Heart left ventricle (tissue), 16 donors: ENCODE data around the gene SIGLEC8. TPM values are rescaled to one million over a fixed set of nuclear protein-coding genes. Genes with fewer than 3 reads are reported as not detected.

Experiments used
- ATAC-seq, 4 donors: fragments of 200-7000 bp; cut with Tn5 transposase; one replicate each; pipeline ENCODE4 v1.9.1; 2020 to 2022; ENCODE audit warnings: moderate library complexity in 4 of 4, mild to moderate bottlenecking in 3 of 4, moderate number of reproducible peaks in 1 of 4
- DNase-seq, 5 donors: peaks; one replicate each; pipeline ENCODE4 v3.0.0-alpha.2; 2020
- H3K27ac ChIP-seq, 12 donors: fragments of 200-600 bp; sonication (generic) in 4 of 12; one replicate each; pipeline versions ENCODE4 v1.5.0 to v1.8.0; 2016 to 2022; ENCODE audit warnings: mild to moderate bottlenecking in 2 of 12
- H3K27me3 ChIP-seq, 9 donors: fragments of 200-600 bp; sonication (generic) in 2 of 9; one replicate each; pipeline versions ENCODE4 v1.5.1 to v1.8.0; 2016 to 2022; ENCODE audit warnings: mild to moderate bottlenecking in 3 of 9
- H3K36me3 ChIP-seq, 9 donors: fragments of 200-600 bp; sonication (generic) in 2 of 9; one replicate each; pipeline versions ENCODE4 v1.5.0 to v1.8.0; 2018 to 2022; ENCODE audit warnings: mild to moderate bottlenecking in 2 of 9
- H3K4me1 ChIP-seq, 12 donors: fragments of 200-600 bp; sonication (generic) in 4 of 12; one replicate each; pipeline versions ENCODE4 v1.5.0 to v1.8.0; 2016 to 2022; ENCODE audit warnings: mild to moderate bottlenecking in 3 of 12
- H3K4me3 ChIP-seq, 12 donors: fragments of 200-600 bp; sonication (generic) in 4 of 12; one replicate each; pipeline versions ENCODE4 v1.5.0 to v1.8.0; 2017 to 2022; ENCODE audit warnings: mild to moderate bottlenecking in 9 of 12, moderate library complexity in 4 of 12
- H3K9me3 ChIP-seq, 12 donors: fragments of 200-600 bp; sonication (generic) in 4 of 12; one replicate each; pipeline versions ENCODE4 v1.5.0 to v1.8.0; 2016 to 2022; ENCODE audit warnings: mild to moderate bottlenecking in 1 of 12
- POLR2A ChIP-seq, 2 donors: fragments of 450-650 bp; IDR thresholded peaks; one replicate each; pipeline ENCODE4 v1.6.1; 2017; ENCODE audit warnings: antibody characterized with exemption in 2 of 2, mild to moderate bottlenecking in 2 of 2, moderate library complexity in 2 of 2
- WGBS, 4 donors: extraction: QIAGEN DNeasy Blood & Tissue Kit in 2 of 4; methylation state at CpG; one replicate each; pipeline versions ENCODE4 v1.1.5 to v1.1.7; 2013 to 2018; 5-methylcytosine and 5-hydroxymethylcytosine counted together
- intact Hi-C, 10 donors: fragments of 100-400 bp; cut with DNase I; formaldehyde crosslinking; loops; one replicate each; pipeline versions ENCODE4 v1.11.1 to v1.14.2; 2022
- polyA plus RNA-seq, 2 donors: library from polyadenylated mRNA; stranded (reverse); fragments of 200-250 nt; gene quantifications; one replicate each; pipeline ENCODE4 v1.2.3, GENCODE V29; 2013
- total RNA-seq, 9 donors: library from RNA; depleted of rRNA in 2 of 9; stranded (reverse); fragments of >200 nt in 2 of 9; fragmentation: NEBNext Ultra II Directional in 3 of 9; extraction: Animal tissue kit (Norgen Biotek cat#: 25700) in 3 of 9; gene quantifications; one replicate each; pipeline versions ENCODE4 v1.1.0 to v1.2.4, GENCODE V29; 2016 to 2023
- TF ChIP-seq, protein P1 (sequence below), 12 donors: fragments of 200-600 bp; sonication (generic) in 4 of 12; IDR thresholded peaks; one replicate each; pipeline versions ENCODE4 v1.5.0 to v1.8.0; 2018 to 2022; ENCODE audit warnings: antibody characterized with exemption in 12 of 12, mild to moderate bottlenecking in 5 of 12
- donor health status: ischemic (EF 13 %, LVEDD 7.1; RV severe dilation, severe dysfunction).
- donor health status: healthy with polysubstance abuse.
- donor health status: DM: no; HTN: yes; CAD: no.
- donor health status: DM: no; HTN: no; CAD: no.
- donor health status: ischemic (EF 25% LVEDD 6.9; RV normal size, moderate dysfunction).
- donor health status: ischemic (EF 25% LVEDD 5.7; RV mildly dilated, moderate dysfunction).
- donor health status: healthy.
- donor health status: DM: yes; HTN: yes; CAD: no.
- donor health status: ischemic (EF 35%, LVEDD 5.7; RV mildly dilated, moderate dysfunction).
- donor health status: nonischemic (EF 11% LVEDD 7.7; RV severe dilation, severe dysfunction).
- donor health status: DM: yes; HTN: yes; CAD: no.
- donor health status: PGD.
- donor health status: ischemic (EF 29% LVEDD 5.4; RV normal size, mild dysfunction).
- donor health status: nonischemic (EF 23%, LVEDD 6.1; RV moderate dilation, normal function).

SIGLEC8 gene
- total and polyA plus RNA-seq, 11 donors, result 0.12 to 0.48 TPM; not detected in 9

DNA sequence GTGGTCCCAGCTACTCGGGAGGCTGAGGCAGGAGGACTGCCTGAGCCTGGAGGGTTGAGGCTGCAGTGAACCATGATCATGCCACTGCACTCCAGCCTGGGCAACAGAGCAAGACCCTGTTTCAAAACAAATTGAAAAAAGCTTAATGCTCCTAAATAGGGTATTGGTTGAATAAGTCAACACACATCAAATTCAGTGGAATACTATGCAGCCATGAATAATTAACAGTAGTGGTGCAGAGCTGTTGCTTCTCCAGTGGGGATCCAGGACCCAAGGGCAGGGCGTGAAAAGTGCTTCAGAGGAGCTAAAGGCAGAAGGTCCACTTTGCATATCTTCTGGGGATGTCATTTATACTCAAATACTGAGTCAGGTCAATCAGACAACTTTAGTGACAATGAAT, 18.2 kb downstream of the SIGLEC8 start:
- WGBS, 4 donors, result 59 to 69% (median 65%) methylated on average over 2 of the region's 2 CpGs
- intact Hi-C loops, result no loop called here
- Histone ChIP-seq H3K36me3 (no peaks in the 10 kb centered on the region), H3K27me3 (peaks cover 0 to 71% (median 16%) of the 10 kb centered on the region in 9 donors), H3K27ac (no peak overlapping the region), H3K4me1 (peaks cover 0 to 21% (median 0%) of the 10 kb centered on the region in 12 donors), H3K4me3 (no peak overlapping the region), H3K9me3 (no peaks in the 10 kb centered on the region)
- TF ChIP-seq, protein P1, sequence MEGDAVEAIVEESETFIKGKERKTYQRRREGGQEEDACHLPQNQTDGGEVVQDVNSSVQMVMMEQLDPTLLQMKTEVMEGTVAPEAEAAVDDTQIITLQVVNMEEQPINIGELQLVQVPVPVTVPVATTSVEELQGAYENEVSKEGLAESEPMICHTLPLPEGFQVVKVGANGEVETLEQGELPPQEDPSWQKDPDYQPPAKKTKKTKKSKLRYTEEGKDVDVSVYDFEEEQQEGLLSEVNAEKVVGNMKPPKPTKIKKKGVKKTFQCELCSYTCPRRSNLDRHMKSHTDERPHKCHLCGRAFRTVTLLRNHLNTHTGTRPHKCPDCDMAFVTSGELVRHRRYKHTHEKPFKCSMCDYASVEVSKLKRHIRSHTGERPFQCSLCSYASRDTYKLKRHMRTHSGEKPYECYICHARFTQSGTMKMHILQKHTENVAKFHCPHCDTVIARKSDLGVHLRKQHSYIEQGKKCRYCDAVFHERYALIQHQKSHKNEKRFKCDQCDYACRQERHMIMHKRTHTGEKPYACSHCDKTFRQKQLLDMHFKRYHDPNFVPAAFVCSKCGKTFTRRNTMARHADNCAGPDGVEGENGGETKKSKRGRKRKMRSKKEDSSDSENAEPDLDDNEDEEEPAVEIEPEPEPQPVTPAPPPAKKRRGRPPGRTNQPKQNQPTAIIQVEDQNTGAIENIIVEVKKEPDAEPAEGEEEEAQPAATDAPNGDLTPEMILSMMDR (IDR thresholded peaks at IDR 0.05), result no peak
- TF ChIP-seq POLR2A (IDR thresholded peaks at IDR 0.05), result no peak
- no peak for DNase-seq
- no peak for ATAC-seq

DNA sequence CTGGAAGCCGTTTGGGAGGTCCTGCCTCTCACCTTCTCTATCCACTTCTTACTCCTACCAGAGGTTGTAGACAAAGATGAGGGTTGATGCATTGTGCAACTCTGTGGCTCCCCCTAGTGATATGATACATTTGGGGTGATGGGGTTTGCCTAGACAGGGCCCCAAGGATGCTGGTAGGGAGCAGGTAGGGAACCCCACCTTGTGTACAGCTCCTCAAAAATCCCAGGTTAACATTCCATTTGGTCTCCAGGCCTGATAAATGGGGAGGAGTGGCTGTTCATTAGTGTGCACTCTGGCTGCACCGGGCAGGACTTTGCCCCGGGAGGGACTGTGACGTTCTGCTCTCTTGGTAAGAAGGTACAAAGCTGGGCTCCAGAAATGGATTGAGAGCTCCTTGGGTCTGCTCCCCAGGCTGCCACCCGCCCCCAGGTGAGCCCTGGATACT, 19.2 kb downstream of the SIGLEC8 start:
- intact Hi-C loops, result loop anchor here in 5 of 10 donors (1.0 to 10.0 kb wide), 4 partner anchors 100 to 104 kb away; no protein-coding TSS in a partner anchor
- DNase-seq, result no peak
- ATAC-seq, result peak in 1 of 4 donors; percentile 57
- Histone ChIP-seq H3K36me3 (no peaks in the 10 kb centered on the region), H3K27ac (no peak overlapping the region), H3K4me3 (no peak overlapping the region), H3K4me1 (peaks cover 0 to 21% (median 0%) of the 10 kb centered on the region in 12 donors), H3K27me3 (peaks cover 0 to 76% (median 16%) of the 10 kb centered on the region in 9 donors), H3K9me3 (no peaks in the 10 kb centered on the region)
- no peak for TF ChIP-seq POLR2A (IDR thresholded peaks at IDR 0.05)
- TF ChIP-seq, protein P1 (IDR thresholded peaks at IDR 0.05), result peak in 6 of 12 donors; percentile 6 to 34 (median 24)
- 49 to 63% (median 56%) methylated on average over 5 of the region's 5 CpGs for WGBS, 4 donors

DNA sequence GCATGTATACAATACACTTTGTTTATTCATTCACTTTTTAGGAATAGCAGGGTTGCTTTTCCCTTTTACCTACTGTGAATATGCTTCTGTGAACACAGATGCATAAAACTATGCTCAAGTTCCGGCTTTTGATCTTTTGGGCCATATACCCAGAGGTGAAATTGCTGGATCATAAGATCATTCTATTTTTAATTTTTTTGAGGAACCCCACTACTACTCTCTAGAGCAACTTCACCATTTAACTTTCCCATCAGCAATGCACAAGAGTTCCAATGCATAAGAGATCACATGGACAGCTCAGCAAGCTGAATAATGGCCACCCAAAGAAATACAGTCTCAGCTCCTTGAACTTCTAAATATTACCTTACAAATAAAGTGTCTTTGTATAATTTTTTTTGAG, 23.8 kb downstream of the SIGLEC8 start:
- Histone ChIP-seq H3K9me3 (no peaks in the 10 kb centered on the region), H3K36me3 (no peaks in the 10 kb centered on the region), H3K4me1 (peaks cover 0 to 26% (median 0%) of the 10 kb centered on the region in 12 donors), H3K4me3 (no peak overlapping the region), H3K27me3 (peaks cover 0 to 39% (median 8%) of the 10 kb centered on the region in 9 donors), H3K27ac (no peak overlapping the region)
- intact Hi-C loops, result loop anchor here in 1 of 10 donors (10.0 kb wide), 1 partner anchor 100 kb away; no protein-coding TSS in a partner anchor
- ATAC-seq, result peak in 1 of 4 donors; percentile 33
- 62 to 78% (median 69%) methylated on average over 1 of the region's 1 CpG for WGBS, 4 donors
- DNase-seq, result no peak
- TF ChIP-seq, protein P1 (IDR thresholded peaks at IDR 0.05), result no peak

DNA sequence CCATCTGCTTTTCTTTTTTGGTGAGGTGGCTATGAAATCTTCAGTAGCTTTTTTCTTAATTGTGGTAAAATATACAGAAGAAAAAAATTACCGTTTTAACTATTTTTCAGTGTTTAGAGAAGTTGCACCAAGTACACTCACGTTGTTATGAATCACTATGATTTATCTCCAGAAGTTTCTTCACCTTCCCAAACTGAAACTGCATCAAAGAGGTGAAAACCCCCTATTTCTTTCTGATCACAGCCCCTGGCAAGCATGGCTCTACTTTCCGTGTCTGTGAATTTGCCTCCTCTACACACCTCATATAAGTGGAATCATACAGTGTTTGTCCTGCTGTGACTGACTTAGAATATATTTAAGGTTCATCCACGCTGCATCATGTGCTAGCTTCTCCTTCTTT, 25.2 kb downstream of the SIGLEC8 start:
- intact Hi-C loops, result loop anchor here in 1 of 10 donors (10.0 kb wide), 1 partner anchor 98 kb away; no protein-coding TSS in a partner anchor
- H3K27me3 ChIP-seq, result peaks cover 0 to 26% (median under 1%) of the 10 kb centered on the region in 9 donors
- H3K27ac ChIP-seq, result no peak overlapping the region
- no peaks in the 10 kb centered on the region for H3K36me3 ChIP-seq
- DNase-seq (no peak), ATAC-seq (no peak)
- H3K9me3 ChIP-seq, result peaks cover 0 to 3% (median 0%) of the 10 kb centered on the region in 12 donors
- H3K4me1 ChIP-seq, result peaks cover 0 to 25% (median 0%) of the 10 kb centered on the region in 12 donors
- no peak overlapping the region for H3K4me3 ChIP-seq
- WGBS, 4 donors, result 50 to 64% (median 59%) methylated on average over 4 of the region's 4 CpGs
- TF ChIP-seq, protein P1 (IDR thresholded peaks at IDR 0.05), result no peak
- TF ChIP-seq POLR2A (IDR thresholded peaks at IDR 0.05), result no peak
